GM19240 (cell line): ENCODE results near the gene BOD1.
A peak's percentile ranks its signal among the peaks of the same experiment; 100 is the strongest.
"Not testable (repeated sequence)": the region's sequence is repeated elsewhere in the genome, so short reads cannot be mapped to it uniquely, and the experiment has no call there.

Experiments
- DNase-seq: peaks from one replicate; pipeline ENCODE4 v3.0.0; 2011; ENCODE audit warnings: low spot score; ENCODE audit not compliant: insufficient read length

BOD1 gene

GRCh38 chr5:173615884-173616576, 420 bp downstream of the BOD1 start:
- peak; percentile 69 for DNase-seq

- no peak for DNase-seq
Measured at GRCh38 chr5:173614591-173614990, 1.9 kb downstream of the BOD1 start.

GRCh38 chr5:173613433-173614159, 2.9 kb downstream of the BOD1 start:
- no peak for DNase-seq

GRCh38 chr5:173612948-173613347, 3.5 kb downstream of the BOD1 start:
- no peak for DNase-seq

GRCh38 chr5:173611706-173612105, 4.7 kb downstream of the BOD1 start:
- no peak for DNase-seq

- DNase-seq = no peak
Measured at GRCh38 chr5:173604141-173604540, 12.3 kb downstream of the BOD1 start.

GRCh38 chr5:173602423-173602822, 14.0 kb downstream of the BOD1 start:
- no peak for DNase-seq

GRCh38 chr5:173598686-173599085, 17.8 kb downstream of the BOD1 start:
- no peak for DNase-seq

- DNase-seq = no peak
Measured at GRCh38 chr5:173597304-173597703, 19.1 kb downstream of the BOD1 start.

- no peak for DNase-seq
Measured at GRCh38 chr5:173595841-173596240, 20.6 kb downstream of the BOD1 start.

- DNase-seq = no peak
Measured at GRCh38 chr5:173594061-173594460, 22.4 kb downstream of the BOD1 start.

GRCh38 chr5:173592050-173592669, 24.3 kb downstream of the BOD1 start:
- no peak for DNase-seq

- DNase-seq = no peak
Measured at GRCh38 chr5:173591056-173591514, 25.4 kb downstream of the BOD1 start.

- DNase-seq = no peak
Measured at GRCh38 chr5:173590436-173591055, 25.9 kb downstream of the BOD1 start.

- DNase-seq = not testable (repeated sequence)
Measured at GRCh38 chr5:173586133-173586532, 30.3 kb downstream of the BOD1 start.

GRCh38 chr5:173583346-173583745, 33.1 kb downstream of the BOD1 start:
- DNase-seq = no peak

GRCh38 chr5:173582216-173583111, 34.0 kb downstream of the BOD1 start:
- no peak for DNase-seq

- peak; percentile 33 for DNase-seq
Measured at GRCh38 chr5:173581408-173582215, 34.8 kb downstream of the BOD1 start.

GRCh38 chr5:173578947-173579615, 37.4 kb downstream of the BOD1 start:
- DNase-seq = no peak

GRCh38 chr5:173577817-173578216, 38.6 kb downstream of the BOD1 start:
- no peak for DNase-seq
